Neural cell (in vitro differentiated cells): Measurements from ENCODE around the gene SLC5A11. TPM values are rescaled to one million over a fixed set of nuclear protein-coding genes. Genes with fewer than 3 reads are reported as not detected.

Source experiments
- H2AFZ ChIP-seq: fragments of 200-600, 300-800 bp; sonication (generic), shearing (Covaris generic); 2 replicates; pipeline ENCODE4 v1.6.0; 2014; ENCODE audit warnings: low read depth, mild to moderate bottlenecking, antibody characterized with exemption, low read length, moderate library complexity
- H3F3A ChIP-seq: fragments of 200-600 bp; shearing (Covaris generic); 2 replicates; pipeline ENCODE4 v1.6.1; 2016; ENCODE audit warnings: mild to moderate bottlenecking, moderate library complexity, mixed read lengths, antibody characterized with exemption, low read length; ENCODE audit not compliant: insufficient read depth, poor library complexity, severe bottlenecking
- H3K27ac ChIP-seq: fragments of 200-600, 300-800 bp; sonication (generic), shearing (Covaris generic); 2 replicates; pipeline ENCODE4 v1.5.1; 2014; ENCODE audit warnings: mild to moderate bottlenecking, low read length, moderate library complexity
- H3K27me3 ChIP-seq: fragments of 300-800, 200-600 bp; sonication (generic), shearing (Covaris generic); 2 replicates; pipeline ENCODE4 v1.6.0; 2014; ENCODE audit warnings: mild to moderate bottlenecking, low read depth, low read length, moderate library complexity; ENCODE audit not compliant: insufficient read depth
- H3K36me3 ChIP-seq: fragments of 300-800, 200-600 bp; sonication (generic), shearing (Covaris generic); 2 replicates; pipeline ENCODE4 v1.5.1; 2014; ENCODE audit warnings: mild to moderate bottlenecking, antibody characterized with exemption, low read length, moderate library complexity; ENCODE audit not compliant: insufficient read depth
- H3K4me2 ChIP-seq: fragments of 300-800, 200-600 bp; sonication (generic), shearing (Covaris generic); 2 replicates; pipeline ENCODE4 v1.6.0; 2014; ENCODE audit warnings: mild to moderate bottlenecking, low read length
- H3K4me3 ChIP-seq: fragments of 300-800, 200-600 bp; sonication (generic), shearing (Covaris generic); 2 replicates; pipeline ENCODE4 v1.5.1; 2014; ENCODE audit warnings: mild to moderate bottlenecking, low read length, moderate library complexity
- H3K79me2 ChIP-seq: fragments of 200-600 bp; shearing (Covaris generic); replicated peaks from 2 replicates; pipeline ENCODE4 v1.6.0; 2014; ENCODE audit warnings: mild to moderate bottlenecking, low read length, moderate library complexity; ENCODE audit not compliant: insufficient read depth
- H3K9ac ChIP-seq: fragments of 300-800, 200-600 bp; sonication (generic), shearing (Covaris generic); 2 replicates; pipeline ENCODE4 v1.6.1; 2016; ENCODE audit warnings: mild to moderate bottlenecking, low read length, mixed read lengths
- H3K9me2 ChIP-seq: fragments of 200-600 bp; shearing (Covaris generic); 2 replicates; pipeline ENCODE4 v1.6.1; 2016; ENCODE audit warnings: mild to moderate bottlenecking, low read length, mixed read lengths; ENCODE audit not compliant: insufficient read depth
- H3K9me3 ChIP-seq: fragments of 200-600, 300-800 bp; sonication (generic), shearing (Covaris generic); 2 replicates; pipeline ENCODE4 v1.6.1; 2016; ENCODE audit warnings: mild to moderate bottlenecking, mixed run types, low read length, moderate library complexity, mixed read lengths
- H4K20me1 ChIP-seq: fragments of 200-600 bp; shearing (Covaris generic); 2 replicates; pipeline ENCODE4 v1.6.1; 2016; ENCODE audit warnings: mild to moderate bottlenecking, mixed run types; ENCODE audit not compliant: insufficient read depth
- EP300 ChIP-seq: fragments of 450-650 bp; conservative IDR thresholded peaks from 2 replicates; pipeline ENCODE4 v1.6.1; 2014; ENCODE audit warnings: antibody characterized with exemption, mild to moderate bottlenecking, moderate library complexity; ENCODE audit not compliant: poor library complexity, severe bottlenecking
- EZH2 ChIP-seq: fragments of 200-600, 300-800 bp; shearing (Covaris generic), sonication (generic); IDR thresholded peaks from 2 replicates; pipeline ENCODE4 v1.6.1; 2014; ENCODE audit warnings: antibody characterized with exemption, low read length, borderline replicate concordance, mild to moderate bottlenecking; ENCODE audit not compliant: insufficient read depth, poor library complexity, severe bottlenecking
- MXI1 ChIP-seq: fragments of 450-650 bp; conservative IDR thresholded peaks from 2 replicates; pipeline ENCODE4 v1.6.1; 2014; ENCODE audit warnings: antibody characterized with exemption, mild to moderate bottlenecking; ENCODE audit not compliant: poor library complexity, severe bottlenecking
- POLR2AphosphoS5 ChIP-seq: IDR thresholded peaks from 2 replicates; pipeline ENCODE4 v1.6.1; 2012
- RAD21 ChIP-seq: fragments of 450-650 bp; conservative IDR thresholded peaks from 2 replicates; pipeline ENCODE4 v1.6.1; 2014; ENCODE audit warnings: antibody characterized with exemption, mild to moderate bottlenecking, moderate library complexity
- REST ChIP-seq: IDR thresholded peaks from 2 replicates; pipeline ENCODE4 v1.6.1; 2012; ENCODE audit warnings: borderline replicate concordance
- SMC3 ChIP-seq: fragments of 450-650 bp; conservative IDR thresholded peaks from 2 replicates; pipeline ENCODE4 v1.6.1; 2014; ENCODE audit warnings: antibody characterized with exemption, mild to moderate bottlenecking, moderate library complexity; ENCODE audit not compliant: poor library complexity
- TAF1 ChIP-seq: IDR thresholded peaks from 2 replicates; pipeline ENCODE4 v1.6.1; 2012; ENCODE audit warnings: low read depth
- polyA plus RNA-seq: library from polyadenylated mRNA; depleted of rRNA; stranded (reverse); fragments of >200 nt; gene quantifications from 2 replicates; pipeline ENCODE4 v1.2.3, GENCODE V29; 2014
- TF ChIP-seq, protein P1 (sequence below): fragments of 450-650 bp; IDR thresholded peaks from 2 replicates; pipeline ENCODE4 v1.5.1; 2014; ENCODE audit warnings: antibody characterized with exemption, mild to moderate bottlenecking, moderate library complexity; ENCODE audit not compliant: poor library complexity, severe bottlenecking

The SLC5A11 gene
- polyA plus RNA-seq, 1 donor from 2014 or later = not detected

DNA sequence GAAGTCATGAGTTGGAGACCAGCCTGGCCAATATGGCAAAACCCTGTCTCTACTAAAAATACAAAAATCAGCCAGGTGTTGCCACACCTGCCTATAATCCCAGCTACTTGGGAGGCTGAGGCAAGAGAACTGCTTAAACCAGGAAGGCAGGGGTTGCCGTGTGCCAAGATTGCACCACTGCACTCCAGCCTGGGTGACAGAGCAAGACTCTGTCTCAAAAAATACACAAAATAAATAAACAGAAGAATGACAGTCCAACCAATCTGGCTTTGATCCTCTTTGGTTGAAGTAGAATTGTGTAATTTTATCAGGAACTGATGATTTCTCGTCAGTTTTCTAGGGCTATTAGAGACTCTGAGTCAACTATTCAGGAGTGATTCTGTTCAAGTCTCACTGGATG, 79.4 kb downstream of the SLC5A11 start:
- H3K4me2 ChIP-seq = no peak overlapping the region
- H2AFZ ChIP-seq = no peak overlapping the region
- no peaks in the 10 kb centered on the region for H3K9me2 ChIP-seq
- no peaks in the 10 kb centered on the region for H4K20me1 ChIP-seq
- no peaks in the 10 kb centered on the region for H3K79me2 ChIP-seq
- H3F3A ChIP-seq = no peaks in the 10 kb centered on the region
- H3K27ac ChIP-seq = no peak overlapping the region
- H3K27me3 ChIP-seq = no peaks in the 10 kb centered on the region
- no peak overlapping the region for H3K4me3 ChIP-seq
- H3K9ac ChIP-seq = no peak overlapping the region
- no peaks in the 10 kb centered on the region for H3K9me3 ChIP-seq
- TF ChIP-seq SMC3 (no peak), TAF1 (no peak), EP300 (no peak), REST (no peak), MXI1 (no peak), EZH2 (no peak), RAD21 (no peak), POLR2AphosphoS5 (no peak)
- TF ChIP-seq, protein P1, sequence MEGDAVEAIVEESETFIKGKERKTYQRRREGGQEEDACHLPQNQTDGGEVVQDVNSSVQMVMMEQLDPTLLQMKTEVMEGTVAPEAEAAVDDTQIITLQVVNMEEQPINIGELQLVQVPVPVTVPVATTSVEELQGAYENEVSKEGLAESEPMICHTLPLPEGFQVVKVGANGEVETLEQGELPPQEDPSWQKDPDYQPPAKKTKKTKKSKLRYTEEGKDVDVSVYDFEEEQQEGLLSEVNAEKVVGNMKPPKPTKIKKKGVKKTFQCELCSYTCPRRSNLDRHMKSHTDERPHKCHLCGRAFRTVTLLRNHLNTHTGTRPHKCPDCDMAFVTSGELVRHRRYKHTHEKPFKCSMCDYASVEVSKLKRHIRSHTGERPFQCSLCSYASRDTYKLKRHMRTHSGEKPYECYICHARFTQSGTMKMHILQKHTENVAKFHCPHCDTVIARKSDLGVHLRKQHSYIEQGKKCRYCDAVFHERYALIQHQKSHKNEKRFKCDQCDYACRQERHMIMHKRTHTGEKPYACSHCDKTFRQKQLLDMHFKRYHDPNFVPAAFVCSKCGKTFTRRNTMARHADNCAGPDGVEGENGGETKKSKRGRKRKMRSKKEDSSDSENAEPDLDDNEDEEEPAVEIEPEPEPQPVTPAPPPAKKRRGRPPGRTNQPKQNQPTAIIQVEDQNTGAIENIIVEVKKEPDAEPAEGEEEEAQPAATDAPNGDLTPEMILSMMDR = no peak
- peaks cover 8% of the 10 kb centered on the region for H3K36me3 ChIP-seq

DNA sequence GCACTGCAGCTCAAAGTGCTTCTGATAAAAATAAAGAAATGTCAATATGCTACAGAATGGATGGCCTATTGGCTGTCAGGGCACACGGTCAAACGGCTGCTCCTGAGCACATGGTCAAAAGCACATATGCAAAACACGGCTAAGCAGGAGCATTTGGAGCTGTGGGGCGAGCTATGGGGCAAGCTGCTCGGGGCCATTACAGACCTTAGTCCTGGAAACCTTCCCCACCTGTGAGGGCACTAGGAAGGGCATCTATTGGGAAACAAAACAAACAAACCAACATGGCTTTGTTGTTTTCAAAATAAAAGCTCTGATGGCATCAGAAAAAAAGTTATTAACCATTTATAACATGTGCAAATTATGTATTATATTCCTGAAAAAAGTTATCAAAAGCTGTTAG, 83.6 kb downstream of the SLC5A11 start:
- no peak for TF ChIP-seq EZH2
- no peaks in the 10 kb centered on the region for H3F3A ChIP-seq
- no peak overlapping the region for H3K4me3 ChIP-seq
- H3K79me2 ChIP-seq = no peaks in the 10 kb centered on the region
- H3K9me2 ChIP-seq = no peaks in the 10 kb centered on the region
- H3K4me2 ChIP-seq = no peak overlapping the region
- H2AFZ ChIP-seq = no peak overlapping the region
- no peaks in the 10 kb centered on the region for H3K27me3 ChIP-seq
- H3K27ac ChIP-seq = no peak overlapping the region
- H3K9me3 ChIP-seq = no peaks in the 10 kb centered on the region
- H3K9ac ChIP-seq = no peak overlapping the region
- no peaks in the 10 kb centered on the region for H3K36me3 ChIP-seq
- no peaks in the 10 kb centered on the region for H4K20me1 ChIP-seq

DNA sequence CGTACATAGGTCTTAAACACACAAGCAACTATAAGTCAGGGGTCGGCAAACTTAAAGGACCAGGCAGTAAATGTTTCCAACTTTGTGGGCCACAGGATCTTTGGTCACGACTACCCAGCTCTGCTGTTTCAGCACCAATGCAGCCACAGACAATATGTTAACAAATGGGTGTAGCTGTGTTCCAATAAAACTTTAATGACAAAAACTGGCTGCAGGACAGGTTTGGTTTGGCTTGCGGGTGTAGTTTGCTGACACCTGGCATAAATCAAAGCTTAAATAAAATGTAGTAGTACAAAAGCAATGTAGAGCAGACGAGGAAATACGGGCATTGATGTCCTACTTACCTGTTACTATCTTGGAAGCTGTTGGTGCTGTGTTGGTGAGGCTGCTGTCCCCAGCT, 84.7 kb downstream of the SLC5A11 start:
- H3K27me3 ChIP-seq = no peaks in the 10 kb centered on the region

More for the DNA sequence above, 84.7 kb downstream of the SLC5A11 start:
- H3F3A ChIP-seq = no peaks in the 10 kb centered on the region
- no peaks in the 10 kb centered on the region for H3K36me3 ChIP-seq
- H4K20me1 ChIP-seq = no peaks in the 10 kb centered on the region
- H3K9me2 ChIP-seq = no peaks in the 10 kb centered on the region
- TF ChIP-seq, protein P1 = no peak
- TF ChIP-seq SMC3 (no peak), REST (no peak), EP300 (no peak), RAD21 (no peak), EZH2 (no peak), MXI1 (no peak), TAF1 (no peak)
- no peak overlapping the region for H2AFZ ChIP-seq
- H3K4me3 ChIP-seq = no peak overlapping the region
- no peak overlapping the region for H3K27ac ChIP-seq
- no peaks in the 10 kb centered on the region for H3K79me2 ChIP-seq
- H3K4me2 ChIP-seq = no peak overlapping the region
- no peak overlapping the region for H3K9ac ChIP-seq
- H3K9me3 ChIP-seq = no peaks in the 10 kb centered on the region
